Astrocyte (in vitro differentiated cells and primary cell): ENCODE results near the gene ID4.
A peak's percentile ranks its signal among the peaks of the same experiment; 100 is the strongest.

ENCODE experiments used
- EZH2 ChIP-seq: IDR thresholded peaks from 2 replicates; pipeline ENCODE4 v1.6.1; 2012; ENCODE audit warnings: mild to moderate bottlenecking, low read length, inconsistent platforms; ENCODE audit not compliant: insufficient read depth
- TF ChIP-seq, protein P1 (sequence below): IDR thresholded peaks from 2 replicates; pipeline ENCODE4 v1.5.1; 2011; ENCODE audit warnings: low read depth, mild to moderate bottlenecking, inconsistent platforms, low read length, moderate library complexity; ENCODE audit not compliant: insufficient read depth

DNA sequence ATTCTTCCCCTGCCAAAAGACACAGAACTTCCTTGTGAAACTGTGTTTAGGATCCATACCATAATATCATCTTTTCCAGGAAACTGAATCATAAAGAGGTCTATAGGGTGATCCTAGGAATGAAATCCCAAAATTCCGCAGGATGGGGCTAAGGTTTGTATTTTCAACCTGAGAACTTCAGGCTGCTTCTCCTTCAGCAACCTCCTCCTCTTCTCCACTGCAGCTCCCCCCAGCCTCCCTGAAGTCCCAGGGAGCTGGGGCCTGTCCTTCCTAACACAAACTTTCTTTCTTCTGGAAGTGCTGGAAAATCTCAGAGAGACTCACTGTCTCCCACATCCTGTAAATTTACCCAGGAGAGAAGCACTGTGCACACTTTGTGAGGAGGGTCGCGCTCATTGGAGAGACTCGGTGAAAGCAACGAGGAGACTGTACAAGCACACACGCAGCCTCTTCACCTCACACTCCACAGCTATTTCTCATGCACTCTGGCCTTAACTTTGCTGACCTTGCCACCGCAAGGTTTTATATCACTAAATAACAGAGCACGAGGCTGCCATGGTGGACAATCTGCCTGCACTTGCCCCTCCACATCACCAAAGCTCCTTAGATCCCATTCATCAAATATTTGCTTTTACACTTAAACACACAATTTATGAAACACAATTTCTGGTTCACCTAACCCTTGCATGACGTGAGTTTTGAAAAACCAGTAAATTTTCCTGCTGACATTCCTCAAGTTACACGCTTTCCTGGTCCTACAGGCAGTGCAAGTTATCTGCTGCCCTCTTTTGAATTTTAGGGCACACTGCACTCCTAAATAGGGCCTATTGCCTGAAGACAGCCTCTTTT, 14.3 kb downstream of the ID4 start:
- TF ChIP-seq, protein P1, sequence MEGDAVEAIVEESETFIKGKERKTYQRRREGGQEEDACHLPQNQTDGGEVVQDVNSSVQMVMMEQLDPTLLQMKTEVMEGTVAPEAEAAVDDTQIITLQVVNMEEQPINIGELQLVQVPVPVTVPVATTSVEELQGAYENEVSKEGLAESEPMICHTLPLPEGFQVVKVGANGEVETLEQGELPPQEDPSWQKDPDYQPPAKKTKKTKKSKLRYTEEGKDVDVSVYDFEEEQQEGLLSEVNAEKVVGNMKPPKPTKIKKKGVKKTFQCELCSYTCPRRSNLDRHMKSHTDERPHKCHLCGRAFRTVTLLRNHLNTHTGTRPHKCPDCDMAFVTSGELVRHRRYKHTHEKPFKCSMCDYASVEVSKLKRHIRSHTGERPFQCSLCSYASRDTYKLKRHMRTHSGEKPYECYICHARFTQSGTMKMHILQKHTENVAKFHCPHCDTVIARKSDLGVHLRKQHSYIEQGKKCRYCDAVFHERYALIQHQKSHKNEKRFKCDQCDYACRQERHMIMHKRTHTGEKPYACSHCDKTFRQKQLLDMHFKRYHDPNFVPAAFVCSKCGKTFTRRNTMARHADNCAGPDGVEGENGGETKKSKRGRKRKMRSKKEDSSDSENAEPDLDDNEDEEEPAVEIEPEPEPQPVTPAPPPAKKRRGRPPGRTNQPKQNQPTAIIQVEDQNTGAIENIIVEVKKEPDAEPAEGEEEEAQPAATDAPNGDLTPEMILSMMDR: peak; percentile 99
- TF ChIP-seq EZH2: no peak
